Measurements from ENCODE around the gene TP53I11.

Gene TP53I11

DNA sequence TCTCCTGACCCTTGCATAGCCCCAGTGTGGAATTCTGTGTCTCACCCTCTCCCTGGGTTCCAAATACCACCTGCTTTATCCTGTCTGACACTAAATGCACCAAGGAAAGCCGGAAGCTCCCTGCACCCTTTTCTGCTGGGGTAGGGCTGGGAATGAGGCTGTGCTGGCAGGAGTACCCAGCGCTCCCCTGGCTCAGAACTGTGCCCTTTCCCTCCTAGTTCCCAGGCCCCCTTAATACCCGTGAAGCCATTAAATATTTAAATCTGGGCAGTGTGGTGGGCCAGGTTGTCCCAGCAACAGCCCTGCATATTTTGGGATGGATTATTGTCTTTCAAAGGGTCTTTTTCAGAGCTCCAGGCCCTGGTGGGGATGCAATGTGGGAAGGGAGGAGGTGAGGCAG is 63.0 kb downstream of the TP53I11 start:
- no peak overlapping the region for H3K23ac ChIP-seq (ENCODE audit: low read length)
- H3K27me3 ChIP-seq (ENCODE audit: insufficient read depth, low read length), result no peaks in the 10 kb centered on the region
- no peak overlapping the region for H3K14ac ChIP-seq (ENCODE audit: low read length)
- DNase-seq, result no peak
- no peak overlapping the region for H3K4me2 ChIP-seq (ENCODE audit: low read length)
- no peaks in the 10 kb centered on the region for H3K36me3 ChIP-seq (ENCODE audit: control insufficient read depth in 1 of 2, insufficient read depth in 2 of 2, low read length in 2 of 2)
- H3K4ac ChIP-seq (ENCODE audit: low read depth, low read length), result no peak overlapping the region
- H3K9ac ChIP-seq (ENCODE audit: low read length), result no peak overlapping the region
- H3K79me1 ChIP-seq (ENCODE audit: low read length), result no peaks in the 10 kb centered on the region
- H4K91ac ChIP-seq (ENCODE audit: low read depth, low read length), result no peak overlapping the region
- no peak overlapping the region for H2BK120ac ChIP-seq (ENCODE audit: insufficient read depth, low read length, poor library complexity)
- no peak overlapping the region for H2AFZ ChIP-seq (ENCODE audit: insufficient read depth, low read length, poor library complexity)
- no peaks in the 10 kb centered on the region for H3K79me2 ChIP-seq (ENCODE audit: control insufficient read depth, insufficient read depth, low read length, poor library complexity)
- no peak overlapping the region for H4K8ac ChIP-seq (ENCODE audit: low read depth, low read length)
- H3K27ac ChIP-seq (ENCODE audit: low read depth, low read length), result no peak overlapping the region
- no peak overlapping the region for H4K12ac ChIP-seq (ENCODE audit: low read depth, low read length)
- no peaks in the 10 kb centered on the region for H3K9me3 ChIP-seq (ENCODE audit: insufficient read depth, low read depth, low read length)
- H3K4me1 ChIP-seq (ENCODE audit: control insufficient read depth in 1 of 2, insufficient read depth in 2 of 2, low read length in 2 of 2), result peaks cover 0 to 2% of the 10 kb centered on the region in 2 experiments
- no peak overlapping the region for H3K4me3 ChIP-seq (ENCODE audit: low read depth, low read length)
- H2BK12ac ChIP-seq (ENCODE audit: low read length), result no peak overlapping the region
- H2BK5ac ChIP-seq (ENCODE audit: low read depth, low read length, poor library complexity), result no peak overlapping the region
- no peak overlapping the region for H2AK5ac ChIP-seq (ENCODE audit: low read length)
- no CpG with 5 or more reads among the region's 3 CpGs for WGBS (ENCODE audit: extremely low coverage, insufficient coverage, insufficient read length)
- H3K18ac ChIP-seq (ENCODE audit: low read length), result no peak overlapping the region

DNA sequence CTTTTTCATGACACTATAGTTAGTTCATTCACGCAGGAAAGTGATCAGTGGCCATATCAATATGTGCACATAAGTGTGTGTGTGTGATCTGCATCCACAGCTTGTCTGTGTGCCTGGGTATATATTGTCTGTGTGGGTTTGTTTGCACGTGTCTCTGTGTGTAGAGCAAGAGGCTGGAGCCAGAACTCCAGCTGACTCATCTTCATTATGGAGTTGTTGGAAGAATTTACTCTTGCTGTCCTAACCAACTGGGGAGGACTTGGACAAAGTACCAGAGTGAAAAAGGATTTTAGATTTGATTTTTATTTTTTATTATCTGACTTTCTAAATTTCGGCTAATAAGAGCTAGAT is 63.9 kb downstream of the TP53I11 start:
- H3K79me1 ChIP-seq (ENCODE audit: low read length), result no peaks in the 10 kb centered on the region
- no peak overlapping the region for H3K23ac ChIP-seq (ENCODE audit: low read length)
- H3K9me3 ChIP-seq (ENCODE audit: insufficient read depth, low read depth, low read length), result no peaks in the 10 kb centered on the region
- no peak overlapping the region for H3K18ac ChIP-seq (ENCODE audit: low read length)
- H3K14ac ChIP-seq (ENCODE audit: low read length), result no peak overlapping the region
- no peak overlapping the region for H2BK12ac ChIP-seq (ENCODE audit: low read length)
- H3K4me3 ChIP-seq (ENCODE audit: low read depth, low read length), result no peak overlapping the region
- no peak for DNase-seq
- H4K8ac ChIP-seq (ENCODE audit: low read depth, low read length), result no peak overlapping the region
- no peak overlapping the region for H4K91ac ChIP-seq (ENCODE audit: low read depth, low read length)
- no peak overlapping the region for H2BK120ac ChIP-seq (ENCODE audit: insufficient read depth, low read length, poor library complexity)
- H3K79me2 ChIP-seq (ENCODE audit: control insufficient read depth, insufficient read depth, low read length, poor library complexity), result no peaks in the 10 kb centered on the region
- no peak overlapping the region for H3K4ac ChIP-seq (ENCODE audit: low read depth, low read length)
- no peak overlapping the region for H2AK5ac ChIP-seq (ENCODE audit: low read length)
- H3K4me1 ChIP-seq (ENCODE audit: control insufficient read depth in 1 of 2, insufficient read depth in 2 of 2, low read length in 2 of 2), result peaks cover 0 to 2% of the 10 kb centered on the region in 2 experiments
- H3K27me3 ChIP-seq (ENCODE audit: insufficient read depth, low read length), result no peaks in the 10 kb centered on the region
- H2AFZ ChIP-seq (ENCODE audit: insufficient read depth, low read length, poor library complexity), result no peak overlapping the region
- H4K12ac ChIP-seq (ENCODE audit: low read depth, low read length), result no peak overlapping the region
- WGBS (ENCODE audit: extremely low coverage, insufficient coverage, insufficient read length), result no CpG with 5 or more reads among the region's 3 CpGs
- no peaks in the 10 kb centered on the region for H3K36me3 ChIP-seq (ENCODE audit: control insufficient read depth in 1 of 2, insufficient read depth in 2 of 2, low read length in 2 of 2)
- H3K9ac ChIP-seq (ENCODE audit: low read length), result no peak overlapping the region
- no peak overlapping the region for H3K27ac ChIP-seq (ENCODE audit: low read depth, low read length)
- H3K4me2 ChIP-seq (ENCODE audit: low read length), result no peak overlapping the region
- H2BK5ac ChIP-seq (ENCODE audit: low read depth, low read length, poor library complexity), result no peak overlapping the region

DNA sequence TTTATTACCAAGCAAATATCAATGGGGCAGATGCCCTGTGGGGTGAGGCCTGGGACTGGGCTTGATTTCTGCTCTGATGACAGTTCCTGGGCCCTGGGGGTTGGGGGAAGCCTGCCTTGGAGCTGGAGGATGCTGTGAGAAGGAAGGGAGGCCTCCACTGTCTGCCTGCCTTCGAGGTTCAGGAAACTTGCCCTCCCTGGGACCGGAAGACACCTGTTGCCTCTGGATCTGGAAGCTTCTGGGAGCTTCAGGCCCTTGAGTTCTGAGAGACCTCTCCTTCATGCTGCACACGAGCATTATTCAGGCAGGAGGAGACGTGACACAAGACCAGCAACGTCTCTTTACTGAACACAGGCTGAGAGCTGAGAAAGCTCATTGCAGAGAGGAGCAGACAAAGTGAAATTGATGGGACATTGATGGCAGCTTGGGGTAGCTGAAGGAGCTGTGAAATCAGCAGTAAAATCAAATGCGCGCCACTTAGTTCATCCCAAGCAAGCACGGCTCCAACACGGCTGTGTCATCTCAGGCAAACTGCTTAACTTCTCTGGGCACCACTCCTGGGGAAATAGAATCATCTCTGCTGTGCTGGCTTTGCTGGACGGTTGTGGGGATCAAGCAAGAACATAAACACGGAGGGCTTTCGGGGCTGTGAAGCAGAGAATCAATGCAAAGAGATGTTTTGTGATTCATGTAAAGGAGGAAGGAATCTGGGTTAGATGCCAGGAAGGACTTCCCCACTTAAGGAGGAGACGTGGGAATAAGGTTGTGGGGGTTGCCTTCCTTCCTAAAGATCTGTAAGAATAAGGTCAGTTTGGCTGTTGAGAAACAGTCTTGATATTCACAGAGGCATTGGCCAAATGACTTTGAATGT is 64.5 kb downstream of the TP53I11 start:
- Histone ChIP-seq H3K9ac (ENCODE audit: low read length) (peak overlapping the region; percentile 28), H3K27ac (ENCODE audit: low read depth, low read length) (no peak overlapping the region), H3K18ac (ENCODE audit: low read length) (no peak overlapping the region), H2AK5ac (ENCODE audit: low read length) (no peak overlapping the region), H2AFZ (ENCODE audit: insufficient read depth, low read length, poor library complexity) (no peak overlapping the region), H3K4me1 (ENCODE audit: control insufficient read depth in 1 of 2, insufficient read depth in 2 of 2, low read length in 2 of 2) (peaks cover 0 to 2% of the 10 kb centered on the region in 2 experiments), H2BK12ac (ENCODE audit: low read length) (no peak overlapping the region), H3K4me3 (ENCODE audit: low read depth, low read length) (no peak overlapping the region), H3K79me2 (ENCODE audit: control insufficient read depth, insufficient read depth, low read length, poor library complexity) (no peaks in the 10 kb centered on the region), H3K27me3 (ENCODE audit: insufficient read depth, low read length) (no peaks in the 10 kb centered on the region), H3K9me3 (ENCODE audit: insufficient read depth, low read depth, low read length) (no peaks in the 10 kb centered on the region), H3K23ac (ENCODE audit: low read length) (no peak overlapping the region), H3K14ac (ENCODE audit: low read length) (no peak overlapping the region), H4K12ac (ENCODE audit: low read depth, low read length) (no peak overlapping the region), H4K91ac (ENCODE audit: low read depth, low read length) (no peak overlapping the region), H2BK120ac (ENCODE audit: insufficient read depth, low read length, poor library complexity) (no peak overlapping the region), H3K36me3 (ENCODE audit: control insufficient read depth in 1 of 2, insufficient read depth in 2 of 2, low read length in 2 of 2) (no peaks in the 10 kb centered on the region), H3K79me1 (ENCODE audit: low read length) (no peaks in the 10 kb centered on the region), H4K8ac (ENCODE audit: low read depth, low read length) (no peak overlapping the region), H3K4ac (ENCODE audit: low read depth, low read length) (no peak overlapping the region), H2BK5ac (ENCODE audit: low read depth, low read length, poor library complexity) (no peak overlapping the region), H3K4me2 (ENCODE audit: low read length) (no peak overlapping the region)
- WGBS (ENCODE audit: extremely low coverage, insufficient coverage, insufficient read length), result no CpG with 5 or more reads among the region's 13 CpGs
- no peak for DNase-seq

DNA sequence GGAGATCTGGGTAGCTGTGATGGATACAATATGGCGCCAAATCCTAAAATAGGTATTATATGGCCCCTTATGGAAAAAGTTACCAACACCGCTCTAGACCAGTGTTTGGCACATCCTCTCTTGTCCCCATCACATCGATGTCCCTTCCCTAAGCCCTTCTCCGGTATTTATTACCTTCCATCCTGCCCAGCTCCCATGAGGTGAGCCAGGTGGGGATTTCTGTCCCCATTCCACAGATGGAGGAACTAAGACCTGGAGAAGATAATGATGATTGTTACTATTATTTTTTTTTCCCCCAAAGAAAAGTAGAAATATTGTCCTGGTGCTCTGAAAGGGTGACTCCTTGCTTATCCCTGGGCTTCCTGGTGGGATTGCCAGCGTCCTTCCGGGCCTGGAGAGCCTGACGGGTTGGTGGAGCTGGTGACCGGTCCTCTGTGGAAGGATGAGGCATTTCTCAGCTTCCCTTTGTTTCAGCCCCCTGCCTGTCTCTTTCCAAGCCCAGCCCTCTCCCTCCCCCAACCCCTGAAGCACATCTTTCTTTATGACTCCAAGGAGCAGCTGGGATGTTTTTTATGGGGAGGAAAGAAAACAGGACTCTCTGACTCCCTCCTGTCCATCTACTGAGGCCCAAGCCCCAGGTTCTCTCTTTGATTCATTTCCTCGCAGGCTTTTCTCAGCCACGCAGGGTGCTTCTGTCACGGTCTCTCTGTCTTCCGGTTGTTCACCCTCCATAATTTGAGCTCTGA is 65.4 kb downstream of the TP53I11 start:
- DNase-seq, result no peak
- Histone ChIP-seq H2AFZ (ENCODE audit: insufficient read depth, low read length, poor library complexity) (no peak overlapping the region), H3K4me1 (ENCODE audit: control insufficient read depth in 1 of 2, insufficient read depth in 2 of 2, low read length in 2 of 2) (peaks cover 0 to 2% of the 10 kb centered on the region in 2 experiments), H3K4ac (ENCODE audit: low read depth, low read length) (no peak overlapping the region), H3K18ac (ENCODE audit: low read length) (no peak overlapping the region), H3K14ac (ENCODE audit: low read length) (no peak overlapping the region), H3K27me3 (ENCODE audit: insufficient read depth, low read length) (no peaks in the 10 kb centered on the region), H3K36me3 (ENCODE audit: control insufficient read depth in 1 of 2, insufficient read depth in 2 of 2, low read length in 2 of 2) (no peaks in the 10 kb centered on the region), H3K23ac (ENCODE audit: low read length) (no peak overlapping the region), H2BK12ac (ENCODE audit: low read length) (no peak overlapping the region), H2BK120ac (ENCODE audit: insufficient read depth, low read length, poor library complexity) (no peak overlapping the region), H3K9ac (ENCODE audit: low read length) (no peak overlapping the region), H3K27ac (ENCODE audit: low read depth, low read length) (no peak overlapping the region), H3K79me2 (ENCODE audit: control insufficient read depth, insufficient read depth, low read length, poor library complexity) (no peaks in the 10 kb centered on the region), H4K91ac (ENCODE audit: low read depth, low read length) (no peak overlapping the region), H4K8ac (ENCODE audit: low read depth, low read length) (no peak overlapping the region), H3K4me3 (ENCODE audit: low read depth, low read length) (no peak overlapping the region), H3K9me3 (ENCODE audit: insufficient read depth, low read depth, low read length) (no peaks in the 10 kb centered on the region), H2BK5ac (ENCODE audit: low read depth, low read length, poor library complexity) (no peak overlapping the region), H3K79me1 (ENCODE audit: low read length) (no peaks in the 10 kb centered on the region), H3K4me2 (ENCODE audit: low read length) (no peak overlapping the region), H2AK5ac (ENCODE audit: low read length) (no peak overlapping the region), H4K12ac (ENCODE audit: low read depth, low read length) (no peak overlapping the region)
- WGBS (ENCODE audit: extremely low coverage, insufficient coverage, insufficient read length), result no CpG with 5 or more reads among the region's 12 CpGs
